Hepatocyte (in vitro differentiated cells): ENCODE measurements around the gene KCNN3. TPM values are rescaled to one million over a fixed set of nuclear protein-coding genes. Genes with fewer than 3 reads are reported as not detected.

Experiments used
- DNase-seq: peaks from one replicate; pipeline ENCODE4 v3.0.0-alpha.2; 2016; ENCODE audit warnings: low spot score
- H2AFZ ChIP-seq: fragments of 200-600 bp; sonication (generic); 2 replicates; pipeline ENCODE4 v1.6.0; 2016; ENCODE audit warnings: antibody characterized with exemption, mild to moderate bottlenecking
- H3K27ac ChIP-seq: fragments of 200-600 bp; sonication (generic); 2 replicates; pipeline ENCODE4 v1.5.1; 2016; ENCODE audit warnings: mild to moderate bottlenecking
- H3K27me3 ChIP-seq: fragments of 200-600 bp; sonication (generic); 2 replicates; pipeline ENCODE4 v1.6.1; 2016
- H3K36me3 ChIP-seq: fragments of 200-600 bp; sonication (generic); replicated peaks from 2 replicates; pipeline ENCODE4 v1.5.1; 2016; ENCODE audit warnings: low read depth; ENCODE audit not compliant: insufficient read depth
- H3K4me1 ChIP-seq: fragments of 200-600 bp; sonication (generic); 2 replicates; pipeline ENCODE4 v1.5.1; 2016; ENCODE audit warnings: mild to moderate bottlenecking, moderate library complexity; ENCODE audit not compliant: insufficient read depth
- H3K4me2 ChIP-seq: fragments of 200-600 bp; sonication (generic); 2 replicates; pipeline ENCODE4 v1.6.0; 2016
- H3K4me3 ChIP-seq: fragments of 200-600 bp; sonication (generic); 2 replicates; pipeline ENCODE4 v1.5.1; 2016; ENCODE audit warnings: mild to moderate bottlenecking
- H3K79me2 ChIP-seq: fragments of 200-600 bp; sonication (generic); 2 replicates; pipeline ENCODE4 v1.6.0; 2017; ENCODE audit warnings: mild to moderate bottlenecking
- H3K9me2 ChIP-seq: fragments of 200-600 bp; sonication (generic); replicated peaks from 2 replicates; pipeline ENCODE4 v1.6.0; 2017; ENCODE audit warnings: mild to moderate bottlenecking; ENCODE audit not compliant: insufficient read depth
- H3K9me3 ChIP-seq: fragments of 200-600 bp; sonication (generic); 2 replicates; pipeline ENCODE4 v1.5.1; 2016; ENCODE audit warnings: low read depth, mild to moderate bottlenecking
- H4K20me1 ChIP-seq: fragments of 200-600 bp; sonication (generic); 2 replicates; pipeline ENCODE4 v1.6.0; 2016; ENCODE audit warnings: mild to moderate bottlenecking; ENCODE audit not compliant: insufficient read depth, poor library complexity, severe bottlenecking
- CTCF ChIP-seq: fragments of 200-600 bp; sonication (generic); IDR thresholded peaks from 2 replicates; pipeline ENCODE4 v1.5.1; 2016; ENCODE audit warnings: antibody characterized with exemption, mild to moderate bottlenecking; ENCODE audit not compliant: poor library complexity
- EZH2 ChIP-seq: fragments of 200-600 bp; sonication (generic); IDR thresholded peaks from 2 replicates; pipeline ENCODE4 v1.6.1; 2016; ENCODE audit warnings: antibody characterized with exemption, mild to moderate bottlenecking, borderline replicate concordance
- EZH2phosphoT487 ChIP-seq: fragments of 200-600 bp; sonication (generic); IDR thresholded peaks from one replicate; pipeline ENCODE4 v1.6.1; 2018; ENCODE audit warnings: antibody characterized with exemption, mild to moderate bottlenecking, low read depth, moderate library complexity; ENCODE audit not compliant: unreplicated experiment, severe bottlenecking
- WGBS: methylation state at CpG from one replicate; pipeline ENCODE4 v1.1.6; 2016; ENCODE audit warnings: low lambda C conversion rate; ENCODE audit errors: missing lambda C conversion rate; 5-methylcytosine and 5-hydroxymethylcytosine counted together
- polyA plus RNA-seq: library from polyadenylated mRNA; unstranded; fragments of >200 nt; fragmentation: Nextera tagmentation; extraction: Ambion mirVana; gene quantifications from 2 replicates; pipeline ENCODE4 v1.2.1, GENCODE V29; 2016
- total RNA-seq: library from RNA; depleted of rRNA; stranded (reverse); fragments of >200 nt; gene quantifications from 2 replicates; pipeline ENCODE4 v1.2.3, GENCODE V29; 2014

The KCNN3 gene
- total and polyA plus RNA-seq, 2 experiments from 2014 or later, result 0.56 to 0.67 TPM

- TF ChIP-seq CTCF (no peak), EZH2 (no peak), EZH2phosphoT487 (no peak)
- H3K4me3 ChIP-seq, result no peak overlapping the region
- no peaks in the 10 kb centered on the region for H3K9me2 ChIP-seq
- no peaks in the 10 kb centered on the region for H3K36me3 ChIP-seq
- H3K4me2 ChIP-seq, result no peak overlapping the region
- no peaks in the 10 kb centered on the region for H3K27me3 ChIP-seq
- H3K9me3 ChIP-seq, result no peaks in the 10 kb centered on the region
- H3K4me1 ChIP-seq, result no peaks in the 10 kb centered on the region
- no peaks in the 10 kb centered on the region for H3K79me2 ChIP-seq
- H3K27ac ChIP-seq, result no peak overlapping the region
- no peaks in the 10 kb centered on the region for H4K20me1 ChIP-seq
- no peak for DNase-seq
- no peak overlapping the region for H2AFZ ChIP-seq
- 77% methylated on average over 13 of the region's 13 CpGs for WGBS
These were observed 143.0 kb downstream of the KCNN3 start for GRCh38 chr1:154726896-154727753.

DNA sequence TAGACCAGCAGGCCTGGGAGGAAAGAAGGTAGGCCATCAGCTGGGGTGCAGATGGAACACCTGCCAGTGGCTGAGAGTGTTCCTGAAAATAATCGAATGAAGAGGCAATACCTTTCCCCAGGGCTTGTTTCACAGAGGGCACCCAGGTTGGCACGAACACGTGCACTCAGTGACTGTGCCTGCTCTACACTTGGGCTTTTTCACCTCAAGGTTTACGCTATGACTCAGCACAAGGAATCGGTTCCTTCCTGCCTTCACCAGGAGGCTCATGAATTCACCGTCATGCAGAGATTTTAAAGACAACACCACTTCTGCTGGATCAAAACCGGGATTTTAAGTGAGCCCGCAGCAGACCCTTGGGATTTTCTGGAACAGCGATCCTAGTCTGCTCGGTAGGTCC is 143.6 kb downstream of the KCNN3 start:
- Histone ChIP-seq H3K27me3 (no peaks in the 10 kb centered on the region), H2AFZ (no peak overlapping the region), H4K20me1 (no peaks in the 10 kb centered on the region), H3K9me3 (no peaks in the 10 kb centered on the region), H3K4me1 (no peaks in the 10 kb centered on the region), H3K4me2 (no peak overlapping the region), H3K79me2 (no peaks in the 10 kb centered on the region), H3K9me2 (no peaks in the 10 kb centered on the region), H3K4me3 (no peak overlapping the region), H3K27ac (no peak overlapping the region), H3K36me3 (no peaks in the 10 kb centered on the region)
- TF ChIP-seq EZH2phosphoT487, result no peak
- no peak for TF ChIP-seq EZH2
- no peak for TF ChIP-seq CTCF
- DNase-seq, result no peak
- WGBS, result 72% methylated on average over 10 of the region's 10 CpGs

GRCh38 chr1:154725865-154726264 is 144.2 kb downstream of the KCNN3 start:
- H3K9me2 ChIP-seq, result no peaks in the 10 kb centered on the region
- H3K27ac ChIP-seq, result no peak overlapping the region
- H3K4me1 ChIP-seq, result no peaks in the 10 kb centered on the region
- no peak for DNase-seq
- TF ChIP-seq CTCF (no peak), EZH2 (no peak), EZH2phosphoT487 (no peak)
- H4K20me1 ChIP-seq, result no peaks in the 10 kb centered on the region
- H3K36me3 ChIP-seq, result no peaks in the 10 kb centered on the region
- no peaks in the 10 kb centered on the region for H3K9me3 ChIP-seq
- no peak overlapping the region for H2AFZ ChIP-seq
- no peak overlapping the region for H3K4me3 ChIP-seq
- WGBS, result 97% methylated on average over 10 of the region's 10 CpGs
- H3K79me2 ChIP-seq, result no peaks in the 10 kb centered on the region
- H3K4me2 ChIP-seq, result no peak overlapping the region
- no peaks in the 10 kb centered on the region for H3K27me3 ChIP-seq
